MM.1S (cell line): ENCODE measurements around the gene ROCK2.

Source experiments
- DNase-seq: peaks from one replicate; pipeline ENCODE4 v3.0.0-alpha.2; 2015
- H2AFZ ChIP-seq: fragments of 300-600 bp; sonication (generic); 2 replicates; pipeline ENCODE4 v1.6.0; 2016; ENCODE audit warnings: antibody characterized with exemption, low read length
- H3F3A ChIP-seq: fragments of 300-600 bp; sonication (generic); 2 replicates; pipeline ENCODE4 v1.6.1; 2016; ENCODE audit warnings: mild to moderate bottlenecking, antibody characterized with exemption, low read length, moderate library complexity, mixed read lengths; ENCODE audit not compliant: insufficient read depth
- H3K27ac ChIP-seq: fragments of 300-600 bp; sonication (generic); 2 replicates; pipeline ENCODE4 v1.5.1; 2016; ENCODE audit warnings: mild to moderate bottlenecking, low read length
- H3K27me3 ChIP-seq: fragments of 300-600 bp; sonication (generic); replicated peaks from 2 replicates; pipeline ENCODE4 v1.6.0; 2016; ENCODE audit warnings: low read length; ENCODE audit not compliant: insufficient read depth
- H3K36me3 ChIP-seq: fragments of 300-600 bp; sonication (generic); replicated peaks from 2 replicates; pipeline ENCODE4 v1.6.1; 2016; ENCODE audit warnings: mild to moderate bottlenecking, low read length, mixed read lengths; ENCODE audit not compliant: insufficient read depth
- H3K4me1 ChIP-seq: fragments of 300-600 bp; sonication (generic); 2 replicates; pipeline ENCODE4 v1.6.1; 2016; ENCODE audit warnings: low read length, mixed read lengths
- H3K4me2 ChIP-seq: fragments of 300-600 bp; sonication (generic); 2 replicates; pipeline ENCODE4 v1.6.0; 2016; ENCODE audit warnings: low read depth, low read length
- H3K4me3 ChIP-seq: fragments of 300-600 bp; sonication (generic); 2 replicates; pipeline ENCODE4 v1.5.1; 2016; ENCODE audit warnings: low read length, mixed read lengths
- H3K79me2 ChIP-seq: fragments of 300-600 bp; sonication (generic); 2 replicates; pipeline ENCODE4 v1.6.1; 2016; ENCODE audit warnings: mixed run types, low read length, mixed read lengths
- H3K9ac ChIP-seq: fragments of 300-600 bp; sonication (generic); 2 replicates; pipeline ENCODE4 v1.6.1; 2016; ENCODE audit warnings: low read length, mixed read lengths
- H3K9me2 ChIP-seq: fragments of 300-600 bp; sonication (generic); replicated peaks from 2 replicates; pipeline ENCODE4 v1.6.1; 2016; ENCODE audit warnings: mild to moderate bottlenecking, low read length, mixed read lengths; ENCODE audit not compliant: insufficient read depth
- H3K9me3 ChIP-seq: fragments of 300-600 bp; sonication (generic); replicated peaks from 2 replicates; pipeline ENCODE4 v1.6.1; 2016; ENCODE audit warnings: mild to moderate bottlenecking, low read length, mixed read lengths; ENCODE audit not compliant: insufficient read depth
- H4K20me1 ChIP-seq: fragments of 300-600 bp; sonication (generic); 2 replicates; pipeline ENCODE4 v1.6.1; 2016; ENCODE audit warnings: mild to moderate bottlenecking, low read length, moderate library complexity, mixed read lengths; ENCODE audit not compliant: insufficient read depth
- EZH2 ChIP-seq: fragments of 300-600 bp; sonication (generic); optimal IDR thresholded peaks from 2 replicates; pipeline ENCODE3; 2017; ENCODE audit warnings: low read depth, mild to moderate bottlenecking, antibody characterized with exemption, low read length, mixed read lengths
- EZH2phosphoT487 ChIP-seq: fragments of 300-600 bp; sonication (generic); IDR thresholded peaks from 2 replicates; pipeline ENCODE4 v1.6.1; 2018; ENCODE audit warnings: antibody characterized with exemption, low read length
- TF ChIP-seq, protein P1 (sequence below): fragments of 300-600 bp; sonication (generic); IDR thresholded peaks from 2 replicates; pipeline ENCODE4 v1.5.1; 2016; ENCODE audit warnings: antibody characterized with exemption, low read length, mixed read lengths

The ROCK2 gene

DNA sequence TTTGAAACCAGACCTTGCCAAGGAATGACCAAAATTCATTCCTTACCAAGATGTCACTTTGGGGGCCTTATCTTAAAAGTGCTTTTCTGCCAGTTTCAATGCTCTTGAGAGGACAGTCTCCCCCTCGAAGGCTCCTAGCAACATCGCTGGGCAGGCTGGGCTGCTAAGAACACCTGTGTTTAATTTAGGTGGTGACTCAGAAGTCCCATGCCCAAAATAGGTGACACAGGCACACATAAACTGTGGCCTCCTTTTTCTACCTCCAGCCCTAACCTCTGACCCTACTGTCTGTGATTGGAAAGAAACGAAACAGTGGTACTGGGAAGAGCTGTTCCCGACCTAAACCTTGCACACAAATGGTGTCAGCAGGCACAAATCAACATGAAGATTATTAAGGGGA lies 28.7 kb upstream of the ROCK2 start:
- Histone ChIP-seq H3F3A (peaks cover 20% of the 10 kb centered on the region), H3K79me2 (no peaks in the 10 kb centered on the region), H3K36me3 (no peaks in the 10 kb centered on the region), H3K4me1 (peaks cover 22% of the 10 kb centered on the region), H3K4me3 (no peak overlapping the region; the same call in 1 of the 2 replicates), H3K27me3 (no peaks in the 10 kb centered on the region), H3K9me2 (no peaks in the 10 kb centered on the region), H3K9ac (no peak overlapping the region), H4K20me1 (no peaks in the 10 kb centered on the region), H2AFZ (peak overlapping the region; percentile 26; the same call in 1 of the 2 replicates), H3K4me2 (peak overlapping the region; percentile 55; the same call in 1 of the 2 replicates), H3K9me3 (no peaks in the 10 kb centered on the region), H3K27ac (peak overlapping the region; percentile 67; the same call in 1 of the 2 replicates)
- peak; percentile 62 for DNase-seq
- TF ChIP-seq, protein P1, sequence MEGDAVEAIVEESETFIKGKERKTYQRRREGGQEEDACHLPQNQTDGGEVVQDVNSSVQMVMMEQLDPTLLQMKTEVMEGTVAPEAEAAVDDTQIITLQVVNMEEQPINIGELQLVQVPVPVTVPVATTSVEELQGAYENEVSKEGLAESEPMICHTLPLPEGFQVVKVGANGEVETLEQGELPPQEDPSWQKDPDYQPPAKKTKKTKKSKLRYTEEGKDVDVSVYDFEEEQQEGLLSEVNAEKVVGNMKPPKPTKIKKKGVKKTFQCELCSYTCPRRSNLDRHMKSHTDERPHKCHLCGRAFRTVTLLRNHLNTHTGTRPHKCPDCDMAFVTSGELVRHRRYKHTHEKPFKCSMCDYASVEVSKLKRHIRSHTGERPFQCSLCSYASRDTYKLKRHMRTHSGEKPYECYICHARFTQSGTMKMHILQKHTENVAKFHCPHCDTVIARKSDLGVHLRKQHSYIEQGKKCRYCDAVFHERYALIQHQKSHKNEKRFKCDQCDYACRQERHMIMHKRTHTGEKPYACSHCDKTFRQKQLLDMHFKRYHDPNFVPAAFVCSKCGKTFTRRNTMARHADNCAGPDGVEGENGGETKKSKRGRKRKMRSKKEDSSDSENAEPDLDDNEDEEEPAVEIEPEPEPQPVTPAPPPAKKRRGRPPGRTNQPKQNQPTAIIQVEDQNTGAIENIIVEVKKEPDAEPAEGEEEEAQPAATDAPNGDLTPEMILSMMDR: no peak
- no peak for TF ChIP-seq EZH2phosphoT487
- no peak for TF ChIP-seq EZH2

DNA sequence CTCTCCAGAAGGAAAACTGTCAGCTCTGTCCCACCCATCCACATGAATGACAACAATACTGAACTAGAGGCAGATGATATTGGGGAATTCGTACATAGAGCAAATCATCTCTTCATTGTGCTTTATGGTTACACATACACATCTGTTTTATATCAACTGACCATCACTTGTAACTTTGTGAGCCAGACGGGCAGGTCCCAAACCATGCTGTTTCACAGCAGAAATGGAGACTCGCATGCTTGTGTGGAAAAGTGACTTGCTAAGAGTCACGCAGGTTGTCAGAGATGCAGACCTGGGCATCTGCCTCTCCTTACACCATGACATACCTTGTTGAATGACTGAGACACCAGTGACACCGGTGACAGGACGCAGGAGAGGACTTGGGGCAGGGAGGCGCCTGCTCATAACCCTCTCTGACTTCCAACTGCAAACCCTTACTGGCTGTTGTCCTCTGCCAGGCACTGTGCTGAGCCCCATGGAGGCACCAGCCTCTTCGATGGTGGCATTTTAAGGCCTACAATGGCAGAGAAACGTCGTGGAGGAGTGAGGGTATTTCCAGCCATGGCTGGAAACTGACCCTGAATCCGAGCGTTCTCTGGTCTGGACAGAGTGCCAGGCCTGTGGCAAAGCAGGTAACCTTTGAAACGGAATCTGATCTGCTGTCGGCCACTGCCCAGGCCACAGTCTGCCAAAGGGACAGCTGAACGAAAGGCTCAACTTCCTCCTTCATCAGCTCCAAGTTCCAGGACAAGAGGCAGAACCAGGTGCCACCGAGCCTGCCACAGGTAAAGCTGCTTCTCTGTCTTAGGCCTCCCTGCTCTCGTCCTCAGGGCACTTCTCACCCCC lies 26.9 kb upstream of the ROCK2 start:
- H3K9ac ChIP-seq: no peak overlapping the region
- H3F3A ChIP-seq: peaks cover 8% of the 10 kb centered on the region
- no peaks in the 10 kb centered on the region for H3K9me3 ChIP-seq

DNA sequence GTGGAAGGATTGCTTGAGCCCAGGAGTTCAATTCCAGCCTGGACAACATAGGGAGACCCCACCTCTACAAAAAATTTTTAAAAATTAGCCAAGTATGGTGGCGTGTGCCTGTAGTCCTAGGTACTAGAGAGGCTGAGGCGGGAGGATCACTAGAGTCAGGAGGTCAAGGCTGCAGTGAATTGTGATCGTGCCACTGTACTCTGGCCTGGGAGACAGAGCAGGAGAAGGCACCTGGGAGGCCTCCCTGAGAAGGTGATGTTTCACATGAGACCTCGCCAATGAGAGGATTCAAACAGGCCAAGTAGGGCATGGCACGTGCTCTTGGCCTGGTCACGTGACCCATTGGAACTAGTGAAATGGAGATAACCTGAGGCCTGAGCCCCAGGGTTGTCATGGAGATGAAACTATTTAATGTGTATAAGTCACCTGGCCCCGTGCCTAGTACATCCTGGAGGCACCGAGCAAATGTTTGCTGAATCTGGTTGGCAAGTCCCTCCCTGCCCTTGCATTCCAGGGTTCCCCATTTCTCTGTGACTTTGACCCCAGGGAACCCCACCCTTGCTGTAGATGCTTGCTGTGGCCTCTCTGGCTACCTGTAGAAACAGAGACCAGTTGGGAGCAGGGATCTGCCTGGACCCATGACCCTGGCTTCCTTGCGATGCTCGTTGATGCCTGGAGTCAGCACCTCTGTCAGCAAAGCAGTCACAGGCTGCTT lies 26.1 kb upstream of the ROCK2 start:
- TF ChIP-seq EZH2phosphoT487 (no peak), EZH2 (no peak)
- TF ChIP-seq, protein P1: no peak

More for the DNA sequence above, 26.9 kb upstream of the ROCK2 start:
- DNase-seq: no peak
- H3K4me2 ChIP-seq: no peak overlapping the region
- no peaks in the 10 kb centered on the region for H3K79me2 ChIP-seq
- no peak overlapping the region for H3K27ac ChIP-seq
- H3K4me3 ChIP-seq: no peak overlapping the region
- H3K36me3 ChIP-seq: no peaks in the 10 kb centered on the region
- TF ChIP-seq EZH2: no peak
- no peak for TF ChIP-seq EZH2phosphoT487
- TF ChIP-seq, protein P1: no peak
- H4K20me1 ChIP-seq: no peaks in the 10 kb centered on the region
- no peaks in the 10 kb centered on the region for H3K27me3 ChIP-seq
- no peaks in the 10 kb centered on the region for H3K9me2 ChIP-seq
- H2AFZ ChIP-seq: no peak overlapping the region
- peaks cover 22% of the 10 kb centered on the region for H3K4me1 ChIP-seq

More for the DNA sequence above, 26.1 kb upstream of the ROCK2 start:
- peaks cover 8% of the 10 kb centered on the region for H3F3A ChIP-seq
- H3K4me1 ChIP-seq: peaks cover 22% of the 10 kb centered on the region
- no peaks in the 10 kb centered on the region for H4K20me1 ChIP-seq
- no peaks in the 10 kb centered on the region for H3K9me2 ChIP-seq
- H3K9me3 ChIP-seq: no peaks in the 10 kb centered on the region
- no peaks in the 10 kb centered on the region for H3K36me3 ChIP-seq
- H3K9ac ChIP-seq: no peak overlapping the region
- no peak overlapping the region for H3K4me3 ChIP-seq
- H3K79me2 ChIP-seq: no peaks in the 10 kb centered on the region
- no peak overlapping the region for H3K27ac ChIP-seq
- H2AFZ ChIP-seq: no peak overlapping the region
- DNase-seq: no peak
- H3K27me3 ChIP-seq: no peaks in the 10 kb centered on the region
- H3K4me2 ChIP-seq: no peak overlapping the region
